Retina (tissue), 1 donor: ENCODE results near the gene STK11.
"Not testable (repeated sequence)": the region's sequence is repeated elsewhere in the genome, so short reads cannot be mapped to it uniquely, and the experiment has no call there.

Experiments
- DNase-seq: peaks from one replicate; pipeline ENCODE4 v3.0.0-alpha.2; 2016

Gene STK11

DNA sequence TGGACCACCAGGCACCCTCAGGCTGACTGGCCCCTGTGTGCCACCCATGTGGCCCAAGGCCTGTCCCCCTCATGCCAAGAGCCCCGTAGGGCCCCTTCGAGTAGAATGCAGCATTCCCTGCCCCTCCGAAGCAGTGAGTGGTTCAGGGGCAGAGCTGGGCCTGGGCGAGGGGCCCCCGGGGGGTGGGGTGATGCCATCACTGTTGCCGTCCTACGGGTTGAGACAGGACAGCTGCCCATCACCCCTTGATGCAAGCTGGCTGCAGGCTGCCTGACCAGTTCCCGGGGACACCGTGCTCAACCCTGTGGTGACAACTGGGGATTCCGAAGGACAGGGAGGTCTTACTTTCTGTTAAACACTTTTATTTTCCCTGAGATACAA lies 36.2 kb upstream of the STK11 start:
- DNase-seq: no peak

DNA sequence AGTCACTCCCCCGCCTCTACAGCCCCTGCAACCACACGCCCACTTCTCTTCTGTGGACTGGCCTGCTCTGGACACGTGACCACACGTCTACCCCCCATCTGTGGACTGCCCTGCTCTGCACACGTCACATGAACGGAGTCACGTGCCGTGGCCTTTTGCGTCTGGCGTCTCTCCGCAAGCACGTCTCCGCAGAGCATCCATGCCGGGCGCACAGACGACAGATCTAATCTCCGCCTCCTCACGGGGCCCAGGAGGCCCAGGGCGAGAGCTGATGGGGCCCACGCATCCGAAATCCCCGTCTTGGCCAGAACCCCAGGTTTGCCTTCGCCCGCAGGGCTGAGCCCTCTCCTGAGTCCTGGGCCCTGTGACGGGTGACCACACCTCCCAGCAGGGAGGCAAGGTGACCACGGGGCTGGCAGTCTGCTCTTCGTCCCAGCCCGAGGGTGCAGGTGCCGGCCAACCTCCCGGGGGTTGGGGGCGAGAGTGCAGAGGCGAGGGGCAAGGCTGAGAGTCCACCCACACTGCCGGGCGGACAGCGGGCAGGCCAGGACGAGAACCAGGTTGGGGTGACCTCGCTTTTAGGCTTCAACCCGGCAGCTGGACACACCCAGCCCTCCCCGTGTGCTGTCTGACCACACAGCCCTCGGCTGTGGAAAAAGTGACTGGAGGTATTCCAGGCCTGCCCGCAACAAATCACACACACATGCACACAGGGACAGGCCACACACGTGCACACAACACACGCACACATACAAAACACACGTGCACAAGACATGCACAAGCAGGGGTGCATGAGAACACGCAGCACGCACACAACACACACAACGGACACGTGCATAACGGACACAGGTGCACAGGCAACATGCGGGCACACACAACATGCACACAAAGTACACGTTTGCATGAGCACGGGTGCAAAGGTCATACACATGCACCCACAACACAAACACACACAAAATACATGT lies 35.4 kb upstream of the STK11 start:
- no peak for DNase-seq

DNA sequence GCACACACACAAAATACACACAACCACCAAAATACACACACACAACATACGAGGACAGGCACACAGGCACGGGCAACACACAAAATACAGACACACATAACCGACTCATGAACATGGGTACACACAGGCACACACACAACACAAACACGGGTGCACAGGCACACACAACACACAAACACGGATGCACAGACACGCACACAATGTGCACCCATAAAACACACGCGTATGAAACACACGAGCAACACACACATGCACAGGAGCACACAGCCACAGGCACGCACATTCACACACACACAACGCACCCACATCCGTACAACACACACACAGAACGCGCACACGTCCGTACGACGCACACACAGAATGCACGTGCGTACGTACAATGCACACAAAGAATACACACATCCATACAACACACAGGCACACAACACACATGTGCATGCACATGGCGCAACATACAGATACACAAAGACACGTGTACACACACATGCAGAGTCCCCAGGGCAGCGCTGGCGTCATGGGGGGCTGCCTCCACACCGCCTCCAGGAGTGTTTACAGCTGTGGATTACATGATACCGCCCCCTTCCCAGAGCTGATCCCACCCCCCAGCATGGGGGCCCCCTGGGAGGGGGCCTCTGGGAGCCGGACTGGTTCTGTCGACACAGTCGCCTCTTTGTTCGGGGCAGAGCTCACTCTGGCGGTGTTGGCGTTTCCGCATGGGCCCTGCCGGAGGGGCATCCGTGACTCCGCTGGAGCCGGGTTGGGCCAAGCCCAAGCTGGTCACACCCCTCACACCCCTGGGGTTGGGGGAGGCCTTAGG lies 34.4 kb upstream of the STK11 start:
- DNase-seq: peak; percentile 47

DNA sequence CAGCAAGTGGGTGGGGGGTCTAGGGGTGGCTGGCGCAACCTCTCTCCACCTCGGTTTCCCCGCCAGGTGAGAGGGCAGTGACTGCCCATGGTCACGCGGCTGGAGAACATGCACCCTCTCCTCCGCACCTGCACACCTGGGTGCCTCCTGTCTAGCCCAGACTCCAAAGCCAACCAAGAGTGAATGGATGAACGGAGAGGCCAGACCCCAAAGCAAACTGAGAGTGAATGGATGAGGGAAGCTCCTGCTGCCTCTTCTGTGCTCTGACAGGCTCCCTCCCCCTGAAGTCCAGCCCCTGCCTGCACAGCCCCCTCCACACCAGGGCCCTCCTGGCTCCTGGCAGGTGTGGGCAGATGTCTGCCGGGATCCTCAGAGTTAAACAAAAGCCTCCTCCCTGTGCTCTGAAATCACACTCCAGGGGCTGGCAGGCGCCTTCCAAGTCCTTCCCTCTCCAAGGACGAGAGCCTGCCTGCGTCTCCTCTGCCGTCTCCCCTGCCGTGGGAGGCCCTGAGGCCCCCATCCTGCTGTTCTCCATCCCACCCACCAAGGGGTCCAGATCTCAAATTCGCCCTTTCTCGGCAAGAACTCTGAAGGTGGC lies 33.7 kb upstream of the STK11 start:
- peak; percentile 41 for DNase-seq

DNA sequence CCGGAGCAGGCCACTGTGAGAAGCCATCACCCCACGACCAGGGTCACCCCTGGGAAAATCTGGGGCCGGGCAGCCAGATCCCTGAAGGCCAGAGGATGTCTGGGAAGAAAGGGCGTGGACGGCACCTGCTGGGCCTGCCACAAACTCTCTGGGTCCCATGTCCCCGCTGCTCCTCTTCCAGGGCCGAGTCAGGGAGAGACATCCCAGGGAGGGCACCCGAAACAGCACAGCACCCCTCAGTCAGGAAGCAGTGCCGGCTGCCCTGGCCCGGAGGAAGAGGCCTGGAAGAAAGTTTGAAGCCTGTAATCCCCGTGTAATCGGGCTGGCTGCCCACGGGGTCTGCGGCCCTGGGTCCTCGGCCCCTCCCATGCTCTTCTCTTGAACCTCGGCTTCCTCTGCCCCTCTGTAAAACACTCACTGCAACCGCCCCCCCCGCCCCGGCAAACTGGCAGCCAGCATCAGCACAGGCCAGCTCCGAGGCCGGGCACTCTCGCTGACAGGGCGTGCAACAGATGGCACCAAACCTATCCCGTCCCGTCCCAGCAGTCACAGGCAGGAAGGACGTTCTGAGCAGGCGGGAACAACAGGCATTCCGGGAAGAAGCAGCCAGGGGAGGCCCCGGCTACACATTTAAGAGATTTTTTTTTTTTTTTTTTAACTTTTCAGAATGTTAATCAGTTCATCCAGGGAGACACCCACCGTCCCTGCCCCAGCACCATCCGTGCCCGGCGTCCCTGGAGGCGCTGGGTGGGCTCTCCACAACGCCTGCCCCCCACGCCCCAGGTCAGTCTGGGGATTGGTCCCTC lies 33.0 kb upstream of the STK11 start:
- peak; percentile 43 for DNase-seq

DNA sequence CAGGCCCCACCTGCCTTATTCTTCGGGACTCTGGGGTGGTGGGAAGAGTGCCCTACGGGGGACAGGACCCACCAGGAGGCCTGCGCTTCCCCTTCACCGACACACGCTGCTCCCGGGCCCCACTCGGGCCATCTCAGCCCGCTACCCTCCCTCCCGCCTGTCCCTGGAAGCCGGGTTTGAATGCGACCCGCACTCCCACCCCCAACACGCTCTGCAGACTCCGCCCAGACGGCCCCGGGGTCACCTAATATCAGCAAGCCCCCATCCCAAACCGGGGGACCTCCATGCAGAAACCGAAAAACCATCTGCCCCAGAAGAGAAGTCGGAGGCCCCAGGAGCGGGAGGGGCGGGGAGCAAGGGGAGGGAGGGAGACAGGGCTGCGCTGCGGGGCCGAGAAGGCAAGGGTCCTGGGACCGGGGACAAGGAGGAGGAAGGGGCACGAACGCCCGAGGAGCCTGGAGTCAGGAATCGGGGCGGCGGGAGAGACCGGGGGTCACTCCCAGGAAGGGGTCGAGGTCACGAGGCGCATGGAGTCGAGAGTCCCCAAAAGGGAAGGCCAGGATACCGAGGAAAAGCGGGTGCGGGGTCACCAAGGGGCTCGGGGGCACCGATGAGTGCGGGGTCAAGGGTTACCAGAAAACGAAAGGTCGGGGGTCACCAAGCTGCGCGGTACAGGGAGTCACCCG lies 32.3 kb upstream of the STK11 start:
- DNase-seq: peak; percentile 45

DNA sequence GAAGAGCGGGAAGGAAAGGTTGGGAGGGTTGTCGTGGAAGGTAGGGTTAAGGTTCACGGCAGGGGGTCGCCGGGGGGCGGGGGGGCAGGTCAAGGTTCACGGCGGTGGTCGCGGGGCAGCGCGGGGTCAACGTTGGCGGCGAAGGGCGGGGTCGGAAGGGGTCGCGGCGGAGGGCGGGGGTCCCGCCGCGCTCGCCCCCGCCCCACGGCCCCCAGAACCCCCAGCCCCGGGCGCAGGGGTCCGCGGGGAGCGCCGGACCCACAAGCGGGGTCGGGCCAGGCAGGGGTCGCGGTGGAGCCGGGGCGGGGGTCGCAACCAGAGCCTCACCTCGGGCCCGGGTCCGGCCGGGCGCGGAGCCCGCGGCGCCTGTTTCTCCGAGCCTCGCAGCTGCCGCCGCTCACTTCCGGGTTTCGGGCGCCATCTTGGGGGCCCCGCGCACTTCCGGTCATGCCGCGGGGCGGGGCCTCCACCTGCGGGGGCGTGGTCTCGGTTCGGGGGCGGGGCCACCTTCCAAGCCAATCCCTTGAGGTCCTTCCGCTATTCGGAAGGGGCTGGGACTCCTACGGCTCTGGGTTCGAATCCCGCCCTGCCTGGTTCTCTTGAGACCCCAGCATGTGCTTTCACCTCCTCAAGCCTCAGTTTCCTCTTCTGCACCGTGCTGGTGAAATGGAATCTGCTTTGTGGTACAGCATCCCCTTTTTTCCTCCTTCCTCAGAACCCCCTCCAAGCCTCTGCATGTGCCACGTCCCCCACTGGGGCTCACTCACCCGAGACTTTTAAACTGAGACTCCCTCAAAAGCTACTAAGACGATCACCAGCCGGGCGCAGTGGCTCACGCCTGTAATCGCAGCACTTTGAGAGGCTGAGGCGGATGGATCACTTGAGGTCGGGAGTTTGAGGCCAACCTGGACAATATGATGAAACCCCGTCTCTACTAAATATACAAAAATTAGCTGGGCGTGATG lies 31.5 kb upstream of the STK11 start, which contains the start of gene SBNO2:
Gene SBNO2 (minus strand): TSS at position 424 of the 965 bp plus-strand sequence. CDS start 19,992 bp downstream, outside the sequence.
- DNase-seq: peak; percentile 81

DNA sequence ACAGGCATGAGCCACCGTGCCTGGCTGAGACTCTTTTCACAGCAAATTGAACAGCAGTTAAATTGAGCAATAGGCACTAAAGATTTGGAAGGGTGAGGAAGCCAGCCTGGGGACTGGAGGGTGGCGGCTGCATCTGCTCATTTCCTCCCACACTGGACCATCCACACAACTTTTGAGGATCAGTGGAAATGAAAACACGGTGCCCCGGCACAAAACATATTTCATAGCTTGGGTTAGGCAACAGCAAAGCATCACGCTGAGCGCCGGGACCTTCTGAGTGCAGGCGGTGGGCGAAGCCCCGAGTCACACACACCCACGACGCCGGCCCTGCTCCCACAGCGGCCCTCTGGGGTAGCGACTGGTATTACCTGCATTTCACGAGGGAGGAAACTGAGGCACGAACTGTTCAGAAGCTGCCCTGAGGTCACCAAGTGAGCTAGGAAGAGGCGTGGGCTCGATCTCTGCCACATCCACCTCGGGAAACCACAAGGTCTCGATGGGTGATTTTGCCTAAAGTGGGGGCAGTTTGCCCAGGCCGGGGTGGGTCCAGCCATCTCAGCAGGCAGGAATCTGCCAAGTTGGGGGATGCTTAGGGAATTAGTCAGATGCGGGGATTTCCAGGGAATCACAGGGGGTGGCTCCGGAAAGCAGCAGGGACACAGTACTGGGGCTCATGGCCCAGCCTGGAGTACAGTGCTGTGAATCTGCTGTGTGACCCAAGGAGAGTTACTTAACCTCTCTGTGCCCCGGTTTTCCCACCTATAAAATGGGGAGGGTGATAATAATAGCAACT lies 28.1 kb upstream of the STK11 start:
- DNase-seq: no peak

DNA sequence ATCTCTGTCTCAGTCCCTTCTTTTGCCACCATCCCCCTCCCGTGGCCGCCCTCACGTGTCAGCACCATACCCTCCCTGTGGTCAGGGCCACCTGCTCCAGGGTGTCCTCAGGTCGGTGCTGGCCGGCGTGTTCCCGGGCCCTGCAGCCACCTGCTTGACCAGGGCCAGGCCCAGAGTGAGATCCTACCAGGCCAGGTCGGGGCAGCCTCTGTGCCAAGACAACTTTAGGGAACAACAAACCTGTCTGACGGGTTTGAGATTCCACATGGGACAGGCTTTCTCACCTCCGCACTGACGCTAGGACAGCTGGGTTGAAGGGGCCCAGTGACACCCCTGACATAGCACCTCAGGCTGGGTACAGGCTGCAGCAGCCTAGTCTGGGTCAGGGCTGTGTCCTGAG lies 24.0 kb upstream of the STK11 start:
- no peak for DNase-seq

DNA sequence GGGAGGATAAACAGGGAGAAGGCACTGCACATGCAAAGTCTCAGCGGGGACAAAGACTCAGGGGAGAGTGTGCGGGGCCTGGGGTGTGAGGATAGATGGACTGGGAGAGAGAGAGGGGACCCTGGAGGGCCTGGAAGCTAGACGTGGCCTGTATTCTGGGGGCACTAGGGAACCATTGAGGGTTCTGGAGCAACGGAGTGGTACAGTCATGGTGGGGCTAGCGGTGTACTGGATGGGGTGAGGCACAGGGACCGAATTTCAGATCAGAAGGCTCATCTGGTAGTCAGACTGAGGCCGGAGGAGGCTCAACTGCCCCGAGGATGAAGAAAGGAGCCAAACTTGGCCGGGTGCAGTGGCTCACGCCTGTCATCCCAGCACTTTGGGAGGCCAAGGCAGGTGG lies 23.5 kb upstream of the STK11 start:
- DNase-seq: no peak

DNA sequence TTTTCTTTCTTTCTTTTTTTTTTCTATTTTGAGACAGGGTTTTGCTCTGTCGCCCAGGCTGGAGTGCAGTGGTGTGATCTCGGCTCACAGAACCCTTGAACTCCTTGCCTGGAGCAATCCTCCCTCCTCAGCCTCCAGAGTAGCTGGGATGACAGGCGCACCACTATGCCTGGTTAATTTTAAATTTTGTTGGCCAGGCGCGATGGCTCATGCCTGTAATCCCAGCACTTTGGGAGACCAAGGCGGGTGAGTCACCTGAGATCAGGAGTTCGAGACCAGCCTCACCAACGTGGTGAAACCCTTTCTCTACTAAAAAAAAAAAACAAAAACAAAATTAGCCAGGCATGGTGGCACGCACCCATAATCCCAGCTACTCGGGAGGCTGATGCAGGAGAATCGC lies 22.9 kb upstream of the STK11 start:
- DNase-seq: no peak

DNA sequence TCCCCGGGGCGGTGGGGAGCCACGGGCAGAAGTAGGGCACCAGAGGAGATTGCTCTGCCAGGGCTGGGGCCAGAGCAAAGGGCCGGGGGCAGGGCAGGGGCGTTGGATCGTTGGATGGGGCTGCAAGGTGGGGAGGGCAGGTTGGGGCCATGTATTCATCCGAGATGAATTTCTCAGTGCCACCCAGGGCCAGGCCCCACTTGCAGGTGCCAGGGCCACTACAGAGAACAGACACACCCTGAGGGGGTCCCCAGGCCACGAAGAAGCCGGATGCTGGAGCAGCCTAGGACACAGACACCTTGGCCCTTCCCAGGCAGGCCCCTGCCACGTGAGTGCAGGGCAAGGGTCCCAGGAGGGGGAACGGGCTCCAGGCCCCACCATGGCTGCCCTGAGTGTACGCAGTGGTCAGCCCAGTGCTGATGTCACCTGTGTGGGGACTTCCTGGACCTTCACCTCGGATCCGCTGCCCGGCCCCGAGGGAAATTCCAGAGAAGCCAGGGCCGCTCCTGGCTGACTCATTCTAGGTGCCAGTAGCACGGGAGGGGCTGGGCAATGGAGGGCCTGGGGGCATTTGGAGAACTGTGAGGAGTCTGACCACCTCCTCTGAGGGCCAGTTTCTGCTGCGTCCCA lies 21.9 kb upstream of the STK11 start:
- no peak for DNase-seq

DNA sequence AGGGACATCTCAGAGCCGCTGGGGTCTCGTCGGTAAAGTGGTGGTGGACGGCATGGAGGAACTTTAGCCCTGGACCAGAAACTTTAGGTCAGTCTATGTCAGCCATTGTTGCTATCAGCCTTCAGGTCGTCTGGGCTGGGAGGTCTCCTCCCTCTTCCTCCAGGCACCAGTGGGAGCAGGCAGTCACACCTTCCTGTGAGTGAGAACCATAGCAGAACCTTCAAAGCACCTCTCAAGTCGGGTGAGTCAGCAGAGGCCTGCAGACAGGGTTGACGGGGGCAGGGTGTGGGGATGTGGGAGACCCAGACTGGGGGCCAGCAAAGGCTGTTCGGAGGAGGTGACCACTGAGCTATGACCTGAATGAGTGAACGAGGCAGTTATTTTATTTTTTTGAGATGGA lies 16.2 kb upstream of the STK11 start:
- no peak for DNase-seq

DNA sequence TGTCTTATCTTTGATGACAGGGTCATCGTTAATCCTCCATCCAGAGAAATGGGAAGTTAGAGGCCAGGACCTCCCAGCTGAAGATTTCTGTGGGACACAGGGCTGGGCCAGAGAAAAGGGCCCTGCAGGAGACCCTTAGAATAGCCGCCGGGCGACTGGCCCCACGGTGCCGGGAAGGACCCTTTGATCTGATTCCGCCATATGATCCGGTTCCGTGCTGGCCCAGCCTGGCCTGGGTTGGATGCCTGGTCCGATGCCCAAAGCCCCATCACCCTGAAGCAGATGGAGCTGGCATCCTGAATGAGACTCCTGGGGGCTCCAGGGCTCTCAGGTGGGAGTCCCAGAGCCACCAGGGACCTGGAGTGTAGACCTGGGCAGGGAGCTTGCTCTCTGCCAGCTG lies 6.0 kb upstream of the STK11 start:
- DNase-seq: no peak

DNA sequence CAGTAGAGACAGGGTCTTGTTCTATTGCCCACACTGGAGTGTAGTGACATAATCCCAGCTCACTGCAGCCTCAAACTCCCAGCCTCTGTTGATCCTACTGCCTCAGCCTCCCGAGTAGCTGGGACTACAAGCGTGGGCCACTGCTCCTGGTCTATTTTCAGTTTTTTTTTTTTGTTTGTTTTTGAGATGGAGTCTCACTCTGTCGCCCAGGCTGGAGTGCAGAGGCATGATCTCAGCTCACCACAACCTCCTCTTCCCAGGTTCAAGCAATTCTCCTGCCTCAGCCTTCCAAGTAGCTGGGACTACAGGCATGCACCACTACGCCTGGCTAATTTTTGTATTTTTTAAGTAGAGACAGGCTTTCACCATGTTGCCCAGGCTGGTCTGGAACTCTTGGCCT lies 5.0 kb upstream of the STK11 start:
- DNase-seq: not testable (repeated sequence)

DNA sequence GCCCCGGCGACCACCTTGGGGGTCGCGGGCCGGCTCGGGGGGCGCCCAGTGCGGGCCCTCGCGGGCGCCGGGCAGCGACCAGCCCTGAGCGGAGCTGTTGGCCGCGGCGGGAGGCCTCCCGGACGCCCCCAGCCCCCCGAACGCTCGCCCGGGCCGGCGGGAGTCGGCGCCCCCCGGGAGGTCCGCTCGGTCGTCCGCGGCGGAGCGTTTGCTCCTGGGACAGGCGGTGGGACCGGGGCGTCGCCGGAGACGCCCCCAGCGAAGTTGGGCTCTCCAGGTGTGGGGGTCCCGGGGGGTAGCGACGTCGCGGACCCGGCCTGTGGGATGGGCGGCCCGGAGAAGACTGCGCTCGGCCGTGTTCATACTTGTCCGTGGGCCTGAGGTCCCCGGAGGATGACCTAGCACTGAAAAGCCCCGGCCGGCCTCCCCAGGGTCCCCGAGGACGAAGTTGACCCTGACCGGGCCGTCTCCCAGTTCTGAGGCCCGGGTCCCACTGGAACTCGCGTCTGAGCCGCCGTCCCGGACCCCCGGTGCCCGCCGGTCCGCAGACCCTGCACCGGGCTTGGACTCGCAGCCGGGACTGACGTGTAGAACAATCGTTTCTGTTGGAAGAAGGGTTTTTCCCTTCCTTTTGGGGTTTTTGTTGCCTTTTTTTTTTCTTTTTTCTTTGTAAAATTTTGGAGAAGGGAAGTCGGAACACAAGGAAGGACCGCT lies 729 bp downstream of the STK11 start:
- peak; percentile 66 for DNase-seq

DNA sequence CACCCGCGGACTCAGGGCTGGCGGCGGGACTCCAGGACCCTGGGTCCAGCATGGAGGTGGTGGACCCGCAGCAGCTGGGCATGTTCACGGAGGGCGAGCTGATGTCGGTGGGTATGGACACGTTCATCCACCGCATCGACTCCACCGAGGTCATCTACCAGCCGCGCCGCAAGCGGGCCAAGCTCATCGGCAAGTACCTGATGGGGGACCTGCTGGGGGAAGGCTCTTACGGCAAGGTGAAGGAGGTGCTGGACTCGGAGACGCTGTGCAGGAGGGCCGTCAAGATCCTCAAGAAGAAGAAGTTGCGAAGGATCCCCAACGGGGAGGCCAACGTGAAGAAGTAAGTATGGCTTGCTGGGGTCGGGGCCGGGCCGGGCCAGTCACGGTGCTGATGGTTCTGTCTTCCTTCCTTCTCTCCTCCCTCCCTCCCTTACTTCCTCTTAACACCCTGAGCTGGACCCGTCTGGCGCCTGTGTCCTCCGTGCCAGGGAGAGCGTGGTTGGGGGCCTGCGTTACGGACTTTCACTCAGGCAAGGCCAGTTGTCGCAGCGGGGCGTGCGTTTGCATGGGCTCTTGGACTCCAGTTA lies 1.4 kb downstream of the STK11 start:
- peak; percentile 62 for DNase-seq

DNA sequence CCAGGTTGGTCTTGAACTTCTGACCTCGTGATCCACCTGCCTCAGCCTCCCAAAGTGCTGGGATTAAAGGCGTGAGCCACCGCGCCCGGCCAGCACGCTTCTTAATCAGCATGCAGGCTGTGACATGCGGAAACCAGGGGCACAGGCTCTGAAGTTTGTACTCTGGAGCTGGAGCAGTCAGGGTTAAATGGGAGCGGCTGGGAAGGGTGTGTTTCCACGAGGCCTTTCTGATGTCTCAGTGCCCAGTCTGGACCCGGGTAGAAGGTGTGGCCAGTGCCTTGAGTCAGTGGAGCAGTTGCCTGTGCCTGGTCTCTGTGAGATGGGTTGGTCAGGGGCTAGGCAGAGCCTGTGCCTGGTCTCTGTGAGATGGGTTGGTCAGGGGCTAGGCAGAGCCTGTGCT lies 3.3 kb downstream of the STK11 start:
- DNase-seq: not testable (repeated sequence)
